ENCODE measurements around the gene STK32A. TPM values are rescaled to one million over a fixed set of nuclear protein-coding genes. Genes with fewer than 3 reads are reported as not detected.

STK32A gene
- polyA plus RNA-seq, 2 of the 4 experiments (the other 2 are of a cell fraction), result 0.45 to 1.2 TPM

- no peak for TF ChIP-seq BCL3 (IDR thresholded peaks at IDR 0.05)
- TF ChIP-seq CBX2 (IDR thresholded peaks at IDR 0.05; ENCODE audit: borderline replicate concordance, low read depth), result no peak
- no peak for TF ChIP-seq E2F6 (IDR thresholded peaks at IDR 0.05; ENCODE audit: borderline replicate concordance, low read depth)
- TF ChIP-seq MAZ (IDR thresholded peaks at IDR 0.05; ENCODE audit: borderline replicate concordance, low read depth, low read length), result no peak
- TF ChIP-seq ZSCAN20 (CRISPR knock-in tag; IDR thresholded peaks at IDR 0.05), result no peak
These were observed 32.4 kb downstream of the STK32A start (continued) for GRCh38 chr5:147267082-147267832.

GRCh38 chr5:147276497-147276896 is 41.7 kb downstream of the STK32A start:
- Histone ChIP-seq H3K27ac (no peak overlapping the region), H3K4me3 (no peak overlapping the region), H3K9me3 (no peaks in the 10 kb centered on the region), H3K4me2 (no peak overlapping the region), H3K4me1 (no peaks in the 10 kb centered on the region)
- no peak for TF ChIP-seq RAD21 (conservative IDR thresholded peaks at IDR 0.05 in 1 of 2, IDR thresholded peaks at IDR 0.05 in 1 of 2)
- no peak for TF ChIP-seq KDM5A (IDR thresholded peaks at IDR 0.05)
- TF ChIP-seq SREBF2 (IDR thresholded peaks at IDR 0.05), result no peak
- TF ChIP-seq TFCP2L1 (CRISPR knock-in tag; IDR thresholded peaks at IDR 0.05), result no peak
- no peak for TF ChIP-seq POLR2A (IDR thresholded peaks at IDR 0.05; ENCODE audit: low read length)
- TF ChIP-seq ESRRA (IDR thresholded peaks at IDR 0.05; ENCODE audit: borderline replicate concordance, low read length), result no peak
- no peak for TF ChIP-seq RNF2 (IDR thresholded peaks at IDR 0.05; ENCODE audit: borderline replicate concordance, low read depth)
- TF ChIP-seq FOXS1 (CRISPR knock-in tag; IDR thresholded peaks at IDR 0.05), result no peak
- no peak for TF ChIP-seq ZFP36 (IDR thresholded peaks at IDR 0.05; ENCODE audit: borderline replicate concordance, partially characterized antibody)
- no peak for TF ChIP-seq PBX3 (IDR thresholded peaks at IDR 0.05)
- POLR2A ChIA-PET, result no interaction called here
- CTCF ChIA-PET, result no interaction called here
- FAIRE-seq (no peak), DNase-seq (ENCODE audit: low read depth in 1 of 2, low spot score in 1 of 2) (no peak), ATAC-seq (no peak)
- WGBS (ENCODE audit: missing lambda C conversion rate), result 77% methylated on average over 1 of the region's 1 CpG

GRCh38 chr5:147286296-147286695 is 51.5 kb downstream of the STK32A start:
- Histone ChIP-seq H3K9me3 (no peaks in the 10 kb centered on the region), H3K4me3 (no peak overlapping the region), H3K4me1 (no peaks in the 10 kb centered on the region), H3K4me2 (no peak overlapping the region), H3K27ac (no peak overlapping the region)
- 83% methylated on average over 1 of the region's 1 CpG for WGBS (ENCODE audit: missing lambda C conversion rate)
- POLR2A ChIA-PET, result no interaction called here
- TF ChIP-seq CTCF (IDR thresholded peaks at IDR 0.05) (no peak), POLR2AphosphoS2 (conservative IDR thresholded peaks at IDR 0.05; ENCODE audit: low read length) (no peak), BHLHE40 (IDR thresholded peaks at IDR 0.05; ENCODE audit: low read depth, low read length) (no peak)
- DNase-seq (ENCODE audit: low read depth in 1 of 2, low spot score in 1 of 2) (no peak), FAIRE-seq (peak; percentile 61), ATAC-seq (no peak)
- CTCF ChIA-PET, result interaction anchor here (0.6 to 1.0 kb wide), 2 partner anchors 31 to 62 kb away, joined by 3 to 5 read pairs; no protein-coding TSS in a partner anchor

All from A549 (cell line).